GM23338 (cell line): ENCODE data around the gene B4GALT3. TPM values are rescaled to one million over a fixed set of nuclear protein-coding genes. Genes with fewer than 3 reads are reported as not detected.

Source experiments
- ATAC-seq: fragments of 200-7000 bp; cut with Tn5 transposase; 3 replicates; pipeline ENCODE4 v1.9.1; 2020
- DNase-seq: peaks from one replicate; pipeline ENCODE4 v3.0.0-alpha.2; 2015; ENCODE audit warnings: low spot score
- H2AFZ ChIP-seq: fragments of 200-600 bp; sonication (generic); 2 replicates; pipeline ENCODE4 v1.8.0; 2016; ENCODE audit warnings: antibody characterized with exemption, mild to moderate bottlenecking, moderate library complexity
- H3F3A ChIP-seq: fragments of 200-600 bp; sonication (generic); replicated peaks from 2 replicates; pipeline ENCODE4 v1.8.0; 2017; ENCODE audit warnings: antibody characterized with exemption, mixed run types, low read depth
- H3K27ac ChIP-seq: fragments of 200-600 bp; sonication (generic); 2 replicates; pipeline ENCODE4 v1.6.1; 2016; ENCODE audit warnings: low read depth
- H3K27me3 ChIP-seq: fragments of 200-600 bp; sonication (generic); 2 replicates; pipeline ENCODE4 v1.8.0; 2016; ENCODE audit warnings: mild to moderate bottlenecking, mixed run types, moderate library complexity; ENCODE audit not compliant: insufficient read depth
- H3K36me3 ChIP-seq: fragments of 200-600 bp; sonication (generic); 2 replicates; pipeline ENCODE4 v1.8.0; 2016; ENCODE audit warnings: mild to moderate bottlenecking; ENCODE audit not compliant: insufficient read depth
- H3K4me1 ChIP-seq: fragments of 200-600 bp; sonication (generic); 2 replicates; pipeline ENCODE4 v1.8.0; 2016; ENCODE audit warnings: mild to moderate bottlenecking, moderate library complexity; ENCODE audit not compliant: insufficient read depth
- H3K4me2 ChIP-seq: fragments of 200-600 bp; sonication (generic); 2 replicates; pipeline ENCODE4 v1.7.1; 2017; ENCODE audit warnings: mixed run types
- H3K4me3 ChIP-seq: fragments of 200-600 bp; sonication (generic); 2 replicates; pipeline ENCODE4 v1.6.1; 2016; ENCODE audit warnings: mixed run types
- H3K79me2 ChIP-seq: fragments of 200-600 bp; sonication (generic); replicated peaks from 2 replicates; pipeline ENCODE4 v1.8.0; 2017; ENCODE audit warnings: mild to moderate bottlenecking; ENCODE audit not compliant: insufficient read depth
- H3K9me2 ChIP-seq: fragments of 200-600 bp; sonication (generic); 2 replicates; pipeline ENCODE4 v1.8.0; 2017; ENCODE audit not compliant: insufficient read depth
- H4K20me1 ChIP-seq: fragments of 200-600 bp; sonication (generic); replicated peaks from 2 replicates; pipeline ENCODE4 v1.8.0; 2017; ENCODE audit warnings: mild to moderate bottlenecking; ENCODE audit not compliant: insufficient read depth
- H3K27ac Mint-ChIP-seq: 2 replicates; pipeline ENCODE4 v1.8.0; 2020; ENCODE audit warnings: inconsistent platforms, mild to moderate bottlenecking, moderate library complexity, mixed read lengths
- H3K27me3 Mint-ChIP-seq: 3 replicates; pipeline ENCODE4 v1.8.0; 2022; ENCODE audit warnings: low read depth, mild to moderate bottlenecking, moderate library complexity, mixed read lengths, inconsistent platforms; ENCODE audit not compliant: insufficient read depth, poor library complexity
- H3K36me3 Mint-ChIP-seq: 3 replicates; pipeline ENCODE4 v1.8.0; 2021; ENCODE audit warnings: low read depth, mild to moderate bottlenecking, inconsistent platforms, moderate library complexity, mixed read lengths
- H3K4me1 Mint-ChIP-seq: 3 replicates; pipeline ENCODE4 v1.8.0; 2020; ENCODE audit warnings: mild to moderate bottlenecking, inconsistent platforms, mixed read lengths
- H3K4me3 Mint-ChIP-seq: 3 replicates; pipeline ENCODE4 v1.8.0; 2021; ENCODE audit warnings: moderate library complexity, mild to moderate bottlenecking, inconsistent platforms, mixed read lengths
- H3K9me3 Mint-ChIP-seq: 3 replicates; pipeline ENCODE4 v1.8.0; 2020; ENCODE audit warnings: moderate library complexity, mild to moderate bottlenecking, inconsistent platforms, mixed read lengths
- CREB1 ChIP-seq: fragments of 250-450 bp; sonication (Bioruptor Pico); IDR thresholded peaks from 2 replicates; pipeline ENCODE4 v1.5.0; 2020; ENCODE audit warnings: low read depth, mild to moderate bottlenecking, moderate library complexity
- CTCF ChIP-seq, 2 experiments: fragments of 200-600 bp in 1 of 2; sonication (generic) in 1 of 2; conservative IDR thresholded peaks; 2 replicates each; pipeline versions ENCODE4 v1.5.1 to v1.6.1; 2016 to 2017; ENCODE audit warnings: antibody characterized with exemption in 2 of 2, low read depth in 2 of 2, mild to moderate bottlenecking in 2 of 2, moderate library complexity in 1 of 2
- EZH2 ChIP-seq: fragments of 200-600 bp; sonication (generic); IDR thresholded peaks from one replicate; pipeline ENCODE4 v1.8.0; 2017; ENCODE audit warnings: antibody characterized with exemption, mild to moderate bottlenecking, low read depth; ENCODE audit not compliant: unreplicated experiment
- EZH2phosphoT487 ChIP-seq: fragments of 200-600 bp; sonication (generic); IDR thresholded peaks from one replicate; pipeline ENCODE4 v1.8.1; 2018; ENCODE audit warnings: antibody characterized with exemption; ENCODE audit not compliant: unreplicated experiment
- JUNB ChIP-seq: IDR thresholded peaks from one replicate; pipeline ENCODE4 v1.6.1; 2016; ENCODE audit warnings: antibody characterized with exemption; ENCODE audit not compliant: unreplicated experiment
- NANOG ChIP-seq: IDR thresholded peaks from 2 replicates; pipeline ENCODE4 v1.6.1; 2016; ENCODE audit warnings: antibody characterized with exemption, borderline replicate concordance
- POLR2AphosphoS5 ChIP-seq: IDR thresholded peaks from 2 replicates; pipeline ENCODE4 v1.6.1; 2016; ENCODE audit warnings: antibody characterized with exemption, low read depth
- STAT1 ChIP-seq: IDR thresholded peaks from one replicate; pipeline ENCODE4 v1.6.1; 2016; ENCODE audit warnings: antibody characterized with exemption; ENCODE audit not compliant: unreplicated experiment
- ZNF114 ChIP-seq: fragments of 250-450 bp; sonication (Bioruptor Pico); IDR thresholded peaks from 2 replicates; pipeline ENCODE4 v1.5.0; 2020; ENCODE audit warnings: mild to moderate bottlenecking, moderate library complexity
- ZNF331 ChIP-seq: fragments of 250-450 bp; sonication (Bioruptor Pico); IDR thresholded peaks from 2 replicates; pipeline ENCODE4 v1.5.0; 2020; ENCODE audit warnings: low read depth, mild to moderate bottlenecking, moderate library complexity
- polyA plus RNA-seq: library from polyadenylated mRNA; unstranded; fragments of >200 nt; fragmentation: Nextera tagmentation; extraction: Ambion mirVana; gene quantifications from 2 replicates; pipeline ENCODE4 v1.2.1, GENCODE V29; 2016
- total RNA-seq: library from RNA; depleted of rRNA; stranded (reverse); fragments of >200 nt; shearing (Covaris generic); gene quantifications from 2 replicates; pipeline ENCODE4 v1.2.3, GENCODE V29; 2014
- TF ChIP-seq, protein P1 (sequence below): IDR thresholded peaks from 2 replicates; pipeline ENCODE4 v1.6.1; 2016; ENCODE audit warnings: antibody characterized with exemption
- TF ChIP-seq, protein P2 (sequence below): IDR thresholded peaks from one replicate; pipeline ENCODE4 v1.6.1; 2018; ENCODE audit warnings: antibody characterized with exemption; ENCODE audit not compliant: unreplicated experiment
- TF ChIP-seq, protein P3 (sequence below): fragments of 250-450 bp; sonication (Bioruptor Pico); IDR thresholded peaks from 2 replicates; pipeline ENCODE4 v1.5.0; 2020; ENCODE audit warnings: mild to moderate bottlenecking, moderate library complexity

B4GALT3 gene
- total and polyA plus RNA-seq, 2 experiments from 2014 or later = 24.2 to 35.8 TPM

DNA sequence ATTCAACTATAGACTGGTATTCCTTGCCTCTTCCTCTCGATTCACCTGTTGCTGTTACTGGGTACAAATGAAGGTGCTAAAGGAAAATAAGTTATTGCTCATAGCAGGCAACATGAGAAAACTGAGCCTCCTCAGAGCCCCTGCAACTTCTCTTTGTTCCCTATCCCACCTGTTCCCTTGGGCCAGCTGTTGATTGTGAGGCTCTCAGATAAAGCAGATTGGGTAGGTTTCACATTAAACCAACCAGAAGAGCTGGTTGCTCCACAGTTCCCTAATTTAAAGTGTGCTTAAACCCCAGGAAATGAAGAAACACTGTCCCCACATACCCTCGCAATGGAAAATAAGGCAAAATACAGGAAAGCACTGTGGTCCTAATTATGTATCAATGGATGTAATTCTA lies 49.7 kb downstream of the B4GALT3 start:
- Histone ChIP-seq H2AFZ (no peak overlapping the region), H3K36me3 (peaks cover 36% of the 10 kb centered on the region), H4K20me1 (no peaks in the 10 kb centered on the region; the same call in none of the 2 replicates), H3K27ac (no peak overlapping the region), H3K4me1 (peaks cover 12% of the 10 kb centered on the region), H3K27me3 (no peaks in the 10 kb centered on the region), H3K9me2 (no peaks in the 10 kb centered on the region; the same call in 1 of the 2 replicates), H3K79me2 (peaks cover 68% of the 10 kb centered on the region), H3K4me3 (no peak overlapping the region), H3K4me2 (no peak overlapping the region), H3F3A (peaks cover 20% of the 10 kb centered on the region)
- peaks cover 7% of the 10 kb centered on the region for H3K27me3 Mint-ChIP-seq
- H3K4me1 Mint-ChIP-seq = peaks cover 20% of the 10 kb centered on the region
- TF ChIP-seq CTCF (conservative IDR thresholded peaks at IDR 0.05; ENCODE audit: low read depth in 2 of 2) (no peak), JUNB (no peak), CREB1 (CRISPR knock-in tag) (no peak), EZH2 (no peak), ZNF331 (CRISPR knock-in tag) (no peak), NANOG (no peak), POLR2AphosphoS5 (no peak), EZH2phosphoT487 (no peak), STAT1 (no peak), ZNF114 (CRISPR knock-in tag) (no peak)
- TF ChIP-seq, protein P1, sequence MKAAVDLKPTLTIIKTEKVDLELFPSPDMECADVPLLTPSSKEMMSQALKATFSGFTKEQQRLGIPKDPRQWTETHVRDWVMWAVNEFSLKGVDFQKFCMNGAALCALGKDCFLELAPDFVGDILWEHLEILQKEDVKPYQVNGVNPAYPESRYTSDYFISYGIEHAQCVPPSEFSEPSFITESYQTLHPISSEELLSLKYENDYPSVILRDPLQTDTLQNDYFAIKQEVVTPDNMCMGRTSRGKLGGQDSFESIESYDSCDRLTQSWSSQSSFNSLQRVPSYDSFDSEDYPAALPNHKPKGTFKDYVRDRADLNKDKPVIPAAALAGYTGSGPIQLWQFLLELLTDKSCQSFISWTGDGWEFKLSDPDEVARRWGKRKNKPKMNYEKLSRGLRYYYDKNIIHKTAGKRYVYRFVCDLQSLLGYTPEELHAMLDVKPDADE = no peak
- TF ChIP-seq, protein P2, sequence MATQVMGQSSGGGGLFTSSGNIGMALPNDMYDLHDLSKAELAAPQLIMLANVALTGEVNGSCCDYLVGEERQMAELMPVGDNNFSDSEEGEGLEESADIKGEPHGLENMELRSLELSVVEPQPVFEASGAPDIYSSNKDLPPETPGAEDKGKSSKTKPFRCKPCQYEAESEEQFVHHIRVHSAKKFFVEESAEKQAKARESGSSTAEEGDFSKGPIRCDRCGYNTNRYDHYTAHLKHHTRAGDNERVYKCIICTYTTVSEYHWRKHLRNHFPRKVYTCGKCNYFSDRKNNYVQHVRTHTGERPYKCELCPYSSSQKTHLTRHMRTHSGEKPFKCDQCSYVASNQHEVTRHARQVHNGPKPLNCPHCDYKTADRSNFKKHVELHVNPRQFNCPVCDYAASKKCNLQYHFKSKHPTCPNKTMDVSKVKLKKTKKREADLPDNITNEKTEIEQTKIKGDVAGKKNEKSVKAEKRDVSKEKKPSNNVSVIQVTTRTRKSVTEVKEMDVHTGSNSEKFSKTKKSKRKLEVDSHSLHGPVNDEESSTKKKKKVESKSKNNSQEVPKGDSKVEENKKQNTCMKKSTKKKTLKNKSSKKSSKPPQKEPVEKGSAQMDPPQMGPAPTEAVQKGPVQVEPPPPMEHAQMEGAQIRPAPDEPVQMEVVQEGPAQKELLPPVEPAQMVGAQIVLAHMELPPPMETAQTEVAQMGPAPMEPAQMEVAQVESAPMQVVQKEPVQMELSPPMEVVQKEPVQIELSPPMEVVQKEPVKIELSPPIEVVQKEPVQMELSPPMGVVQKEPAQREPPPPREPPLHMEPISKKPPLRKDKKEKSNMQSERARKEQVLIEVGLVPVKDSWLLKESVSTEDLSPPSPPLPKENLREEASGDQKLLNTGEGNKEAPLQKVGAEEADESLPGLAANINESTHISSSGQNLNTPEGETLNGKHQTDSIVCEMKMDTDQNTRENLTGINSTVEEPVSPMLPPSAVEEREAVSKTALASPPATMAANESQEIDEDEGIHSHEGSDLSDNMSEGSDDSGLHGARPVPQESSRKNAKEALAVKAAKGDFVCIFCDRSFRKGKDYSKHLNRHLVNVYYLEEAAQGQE = no peak
- TF ChIP-seq, protein P3, sequence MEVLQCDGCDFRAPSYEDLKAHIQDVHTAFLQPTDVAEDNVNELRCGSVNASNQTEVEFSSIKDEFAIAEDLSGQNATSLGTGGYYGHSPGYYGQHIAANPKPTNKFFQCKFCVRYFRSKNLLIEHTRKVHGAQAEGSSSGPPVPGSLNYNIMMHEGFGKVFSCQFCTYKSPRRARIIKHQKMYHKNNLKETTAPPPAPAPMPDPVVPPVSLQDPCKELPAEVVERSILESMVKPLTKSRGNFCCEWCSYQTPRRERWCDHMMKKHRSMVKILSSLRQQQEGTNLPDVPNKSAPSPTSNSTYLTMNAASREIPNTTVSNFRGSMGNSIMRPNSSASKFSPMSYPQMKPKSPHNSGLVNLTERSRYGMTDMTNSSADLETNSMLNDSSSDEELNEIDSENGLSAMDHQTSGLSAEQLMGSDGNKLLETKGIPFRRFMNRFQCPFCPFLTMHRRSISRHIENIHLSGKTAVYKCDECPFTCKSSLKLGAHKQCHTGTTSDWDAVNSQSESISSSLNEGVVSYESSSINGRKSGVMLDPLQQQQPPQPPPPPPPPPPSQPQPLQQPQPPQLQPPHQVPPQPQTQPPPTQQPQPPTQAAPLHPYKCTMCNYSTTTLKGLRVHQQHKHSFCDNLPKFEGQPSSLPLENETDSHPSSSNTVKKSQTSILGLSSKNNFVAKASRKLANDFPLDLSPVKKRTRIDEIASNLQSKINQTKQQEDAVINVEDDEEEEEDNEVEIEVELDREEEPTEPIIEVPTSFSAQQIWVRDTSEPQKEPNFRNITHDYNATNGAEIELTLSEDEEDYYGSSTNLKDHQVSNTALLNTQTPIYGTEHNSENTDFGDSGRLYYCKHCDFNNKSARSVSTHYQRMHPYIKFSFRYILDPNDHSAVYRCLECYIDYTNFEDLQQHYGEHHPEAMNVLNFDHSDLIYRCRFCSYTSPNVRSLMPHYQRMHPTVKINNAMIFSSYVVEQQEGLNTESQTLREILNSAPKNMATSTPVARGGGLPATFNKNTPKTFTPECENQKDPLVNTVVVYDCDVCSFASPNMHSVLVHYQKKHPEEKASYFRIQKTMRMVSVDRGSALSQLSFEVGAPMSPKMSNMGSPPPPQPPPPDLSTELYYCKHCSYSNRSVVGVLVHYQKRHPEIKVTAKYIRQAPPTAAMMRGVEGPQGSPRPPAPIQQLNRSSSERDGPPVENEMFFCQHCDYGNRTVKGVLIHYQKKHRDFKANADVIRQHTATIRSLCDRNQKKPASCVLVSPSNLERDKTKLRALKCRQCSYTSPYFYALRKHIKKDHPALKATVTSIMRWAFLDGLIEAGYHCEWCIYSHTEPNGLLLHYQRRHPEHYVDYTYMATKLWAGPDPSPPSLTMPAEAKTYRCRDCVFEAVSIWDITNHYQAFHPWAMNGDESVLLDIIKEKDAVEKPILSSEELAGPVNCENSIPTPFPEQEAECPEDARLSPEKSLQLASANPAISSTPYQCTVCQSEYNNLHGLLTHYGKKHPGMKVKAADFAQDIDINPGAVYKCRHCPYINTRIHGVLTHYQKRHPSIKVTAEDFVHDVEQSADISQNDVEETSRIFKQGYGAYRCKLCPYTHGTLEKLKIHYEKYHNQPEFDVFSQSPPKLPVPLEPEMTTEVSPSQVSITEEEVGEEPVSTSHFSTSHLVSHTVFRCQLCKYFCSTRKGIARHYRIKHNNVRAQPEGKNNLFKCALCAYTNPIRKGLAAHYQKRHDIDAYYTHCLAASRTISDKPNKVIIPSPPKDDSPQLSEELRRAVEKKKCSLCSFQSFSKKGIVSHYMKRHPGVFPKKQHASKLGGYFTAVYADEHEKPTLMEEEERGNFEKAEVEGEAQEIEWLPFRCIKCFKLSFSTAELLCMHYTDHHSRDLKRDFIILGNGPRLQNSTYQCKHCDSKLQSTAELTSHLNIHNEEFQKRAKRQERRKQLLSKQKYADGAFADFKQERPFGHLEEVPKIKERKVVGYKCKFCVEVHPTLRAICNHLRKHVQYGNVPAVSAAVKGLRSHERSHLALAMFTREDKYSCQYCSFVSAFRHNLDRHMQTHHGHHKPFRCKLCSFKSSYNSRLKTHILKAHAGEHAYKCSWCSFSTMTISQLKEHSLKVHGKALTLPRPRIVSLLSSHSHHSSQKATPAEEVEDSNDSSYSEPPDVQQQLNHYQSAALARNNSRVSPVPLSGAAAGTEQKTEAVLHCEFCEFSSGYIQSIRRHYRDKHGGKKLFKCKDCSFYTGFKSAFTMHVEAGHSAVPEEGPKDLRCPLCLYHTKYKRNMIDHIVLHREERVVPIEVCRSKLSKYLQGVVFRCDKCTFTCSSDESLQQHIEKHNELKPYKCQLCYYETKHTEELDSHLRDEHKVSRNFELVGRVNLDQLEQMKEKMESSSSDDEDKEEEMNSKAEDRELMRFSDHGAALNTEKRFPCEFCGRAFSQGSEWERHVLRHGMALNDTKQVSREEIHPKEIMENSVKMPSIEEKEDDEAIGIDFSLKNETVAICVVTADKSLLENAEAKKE (CRISPR knock-in tag) = no peak
- H3K9me3 Mint-ChIP-seq = no peaks in the 10 kb centered on the region
- H3K4me3 Mint-ChIP-seq = no peak overlapping the region
- H3K27ac Mint-ChIP-seq = no peak overlapping the region
- ATAC-seq (no peak), DNase-seq (no peak)
- H3K36me3 Mint-ChIP-seq = peaks cover 57% of the 10 kb centered on the region
